Measurements from ENCODE around the gene HAPLN3. TPM values are rescaled to one million over a fixed set of nuclear protein-coding genes. Genes with fewer than 3 reads are reported as not detected.

The HAPLN3 gene
- total and polyA plus RNA-seq, 2 of the 4 experiments (the other 2 are of a cell fraction) = 5.9 to 28.6 TPM

DNA sequence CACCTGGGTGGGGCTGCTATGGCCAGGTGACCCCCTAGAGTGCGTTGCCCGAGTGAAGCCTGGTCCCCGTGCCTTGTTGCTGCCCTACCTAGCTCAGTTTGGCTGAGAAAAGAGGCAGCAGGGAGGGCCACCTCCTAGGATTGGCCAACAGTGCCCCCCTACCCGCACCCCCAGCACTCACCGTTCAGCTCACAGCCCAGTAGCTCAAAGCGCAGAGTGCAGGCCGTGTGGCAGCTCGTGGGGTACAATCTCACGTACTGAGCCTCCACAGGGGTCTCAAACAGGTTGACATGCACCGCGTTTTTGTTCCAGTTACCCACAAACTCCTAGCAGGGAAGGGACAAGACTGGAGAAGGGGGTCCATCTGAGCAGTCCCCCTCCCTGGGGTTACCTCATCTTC is 10.2 kb upstream of the HAPLN3 start:
- Histone ChIP-seq H3K27me3 (ENCODE audit: control insufficient read depth, insufficient read depth, low read length) (no peaks in the 10 kb centered on the region), H4K91ac (ENCODE audit: insufficient read depth, low read depth, low read length) (peak overlapping the region; percentile 27; the same call in 1 of the 2 replicates), H4K20me1 (ENCODE audit: insufficient read depth, low read length) (peaks cover 85% of the 10 kb centered on the region), H3K4me3 (ENCODE audit: insufficient read depth, low read depth, low read length) (no peak overlapping the region), H2BK120ac (ENCODE audit: low read depth, low read length) (peak overlapping the region; percentile 12; the same call in 1 of the 2 replicates), H3K27ac (ENCODE audit: insufficient read depth, low read length) (no peak overlapping the region), H2BK5ac (ENCODE audit: low read depth, low read length, poor library complexity, severe bottlenecking) (peak overlapping the region; percentile 5), H3K18ac (ENCODE audit: low read depth, low read length) (no peak overlapping the region), H2BK20ac (ENCODE audit: low read depth, low read length) (no peak overlapping the region), H3K4me1 (ENCODE audit: control insufficient read depth, insufficient read depth, low read length) (peaks cover 26% of the 10 kb centered on the region), H3K56ac (ENCODE audit: extremely low read depth, insufficient read depth, low read length) (no peak overlapping the region), H3K9ac (ENCODE audit: low read depth, low read length) (no peak overlapping the region), H3K4ac (ENCODE audit: low read depth, low read length) (0 out of 2 replicates have a peak overlapping the region, but pooled peaks have one; percentile 69), H3K23ac (ENCODE audit: low read depth, low read length) (no peak overlapping the region), H2AK5ac (ENCODE audit: low read depth, low read length) (0 out of 2 replicates have a peak overlapping the region, but pooled peaks have one; percentile 21), H3K4me2 (ENCODE audit: low read depth, low read length) (no peak overlapping the region), H4K8ac (ENCODE audit: low read depth in 2 of 2, low read length in 2 of 2) (no peak overlapping the region), H3K9me3 (ENCODE audit: control insufficient read depth, insufficient read depth, low read length) (no peaks in the 10 kb centered on the region), H3K79me1 (ENCODE audit: low read depth in 1 of 2, low read length in 2 of 2) (peaks cover 41 to 96% of the 10 kb centered on the region in 2 experiments), H4K5ac (ENCODE audit: low read depth, low read length) (no peak overlapping the region), H2AFZ (replicated peaks; ENCODE audit: low read length, poor library complexity) (no peak overlapping the region), H2AK9ac (replicated peaks; ENCODE audit: low read depth, low read length, poor library complexity) (no peak overlapping the region), H2BK15ac (ENCODE audit: low read depth, low read length) (no peak overlapping the region), H3K36me3 (ENCODE audit: control insufficient read depth, insufficient read depth, low read length) (peaks cover 79% of the 10 kb centered on the region), H3K9me1 (ENCODE audit: insufficient read depth, low read length) (peaks cover 36% of the 10 kb centered on the region), H3K14ac (replicated peaks; ENCODE audit: low read depth, low read length) (no peak overlapping the region)
- 94% methylated on average over 7 of the region's 11 CpGs; no CpG with 5 or more reads in 1 of the 2 experiments for WGBS, 2 experiments (ENCODE audit: extremely low coverage in 2 of 2, insufficient read length in 1 of 2)
- intact Hi-C loops (cut with micrococcal nuclease) (loop anchor here (2.0 to 10.0 kb wide), 2 partner anchors 151 to 399 kb away; no protein-coding TSS in a partner anchor), in situ Hi-C loops (cut with MboI; ENCODE audit: low sequenced_read_pairs) (loop anchor here (5.0 kb wide), 1 partner anchor 112 kb away; no protein-coding TSS in a partner anchor), dilution Hi-C loops (cut with HindIII; ENCODE audit: low sequenced_read_pairs, unreplicated experiment) (loop anchor here (25.0 kb wide), 1 partner anchor 107 kb away; no protein-coding TSS in a partner anchor)
- BruUV-seq (replicated peaks) = no TSS peak
- TF ChIP-seq, protein P1, sequence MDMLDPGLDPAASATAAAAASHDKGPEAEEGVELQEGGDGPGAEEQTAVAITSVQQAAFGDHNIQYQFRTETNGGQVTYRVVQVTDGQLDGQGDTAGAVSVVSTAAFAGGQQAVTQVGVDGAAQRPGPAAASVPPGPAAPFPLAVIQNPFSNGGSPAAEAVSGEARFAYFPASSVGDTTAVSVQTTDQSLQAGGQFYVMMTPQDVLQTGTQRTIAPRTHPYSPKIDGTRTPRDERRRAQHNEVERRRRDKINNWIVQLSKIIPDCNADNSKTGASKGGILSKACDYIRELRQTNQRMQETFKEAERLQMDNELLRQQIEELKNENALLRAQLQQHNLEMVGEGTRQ (IDR thresholded peaks at IDR 0.05; ENCODE audit: low read depth, low read length) = no peak
- TF ChIP-seq BHLHE40 (IDR thresholded peaks at IDR 0.05; ENCODE audit: low read depth, low read length) (no peak), CEBPB (IDR thresholded peaks at IDR 0.05; ENCODE audit: low read depth, low read length) (no peak), SMC3 (IDR thresholded peaks at IDR 0.05; ENCODE audit: low read depth, low read length) (no peak), MAFK (IDR thresholded peaks at IDR 0.05; ENCODE audit: low read depth, low read length) (no peak), CHD1 (IDR thresholded peaks at IDR 0.05; ENCODE audit: low read depth, low read length) (no peak), RCOR1 (IDR thresholded peaks at IDR 0.05; ENCODE audit: insufficient replicate concordance, low read length) (no peak), MXI1 (IDR thresholded peaks at IDR 0.05; ENCODE audit: borderline replicate concordance, low read depth, low read length) (no peak), RAD21 (IDR thresholded peaks at IDR 0.05; ENCODE audit: low read length) (no peak), RFX5 (IDR thresholded peaks at IDR 0.05; ENCODE audit: low read depth, low read length) (no peak), POLR2A (IDR thresholded peaks at IDR 0.05; ENCODE audit: low read depth, low read length) (no peak), MAZ (IDR thresholded peaks at IDR 0.05; ENCODE audit: borderline replicate concordance, low read depth, low read length) (no peak), NFE2L2 (IDR thresholded peaks at IDR 0.05; ENCODE audit: low read depth, low read length) (no peak), FOS (IDR thresholded peaks at IDR 0.05; ENCODE audit: low read depth, low read length) (no peak)
- TF ChIP-seq, protein P2, sequence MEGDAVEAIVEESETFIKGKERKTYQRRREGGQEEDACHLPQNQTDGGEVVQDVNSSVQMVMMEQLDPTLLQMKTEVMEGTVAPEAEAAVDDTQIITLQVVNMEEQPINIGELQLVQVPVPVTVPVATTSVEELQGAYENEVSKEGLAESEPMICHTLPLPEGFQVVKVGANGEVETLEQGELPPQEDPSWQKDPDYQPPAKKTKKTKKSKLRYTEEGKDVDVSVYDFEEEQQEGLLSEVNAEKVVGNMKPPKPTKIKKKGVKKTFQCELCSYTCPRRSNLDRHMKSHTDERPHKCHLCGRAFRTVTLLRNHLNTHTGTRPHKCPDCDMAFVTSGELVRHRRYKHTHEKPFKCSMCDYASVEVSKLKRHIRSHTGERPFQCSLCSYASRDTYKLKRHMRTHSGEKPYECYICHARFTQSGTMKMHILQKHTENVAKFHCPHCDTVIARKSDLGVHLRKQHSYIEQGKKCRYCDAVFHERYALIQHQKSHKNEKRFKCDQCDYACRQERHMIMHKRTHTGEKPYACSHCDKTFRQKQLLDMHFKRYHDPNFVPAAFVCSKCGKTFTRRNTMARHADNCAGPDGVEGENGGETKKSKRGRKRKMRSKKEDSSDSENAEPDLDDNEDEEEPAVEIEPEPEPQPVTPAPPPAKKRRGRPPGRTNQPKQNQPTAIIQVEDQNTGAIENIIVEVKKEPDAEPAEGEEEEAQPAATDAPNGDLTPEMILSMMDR (conservative IDR thresholded peaks at IDR 0.05; ENCODE audit: low read depth, low read length) = no peak
- TF ChIP-seq, protein P3, sequence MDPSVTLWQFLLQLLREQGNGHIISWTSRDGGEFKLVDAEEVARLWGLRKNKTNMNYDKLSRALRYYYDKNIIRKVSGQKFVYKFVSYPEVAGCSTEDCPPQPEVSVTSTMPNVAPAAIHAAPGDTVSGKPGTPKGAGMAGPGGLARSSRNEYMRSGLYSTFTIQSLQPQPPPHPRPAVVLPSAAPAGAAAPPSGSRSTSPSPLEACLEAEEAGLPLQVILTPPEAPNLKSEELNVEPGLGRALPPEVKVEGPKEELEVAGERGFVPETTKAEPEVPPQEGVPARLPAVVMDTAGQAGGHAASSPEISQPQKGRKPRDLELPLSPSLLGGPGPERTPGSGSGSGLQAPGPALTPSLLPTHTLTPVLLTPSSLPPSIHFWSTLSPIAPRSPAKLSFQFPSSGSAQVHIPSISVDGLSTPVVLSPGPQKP (IDR thresholded peaks at IDR 0.05; ENCODE audit: borderline replicate concordance, low read depth, low read length) = no peak
- ChIA-PET CTCF (interaction anchor here (1.0 to 2.4 kb wide), 13 partner anchors 10 to 272 kb away, joined by 3 to 37 read pairs (median 6); no protein-coding TSS in a partner anchor), POLR2A (ENCODE audit: unreplicated experiment) (interaction anchor here (1.1 kb wide), 1 partner anchor 97 kb away, joined by 5 read pairs; no protein-coding TSS in a partner anchor)
- ATAC-seq (ENCODE audit: low read depth) (no peak), DNase-seq (no peak)

All from IMR-90 (cell line).